Esophagus muscularis mucosa (tissue), 4 donors: ENCODE measurements around the gene KCNQ2.

Experiments
- EP300 ChIP-seq: sonication (generic); formaldehyde crosslinking; IDR thresholded peaks from one replicate; pipeline ENCODE4 v1.6.1; 2017; ENCODE audit warnings: antibody characterized with exemption
- POLR2AphosphoS5 ChIP-seq, 2 donors: sonication (generic); formaldehyde crosslinking; IDR thresholded peaks; one replicate each; pipeline ENCODE4 v1.6.1; 2017; ENCODE audit warnings: antibody characterized with exemption in 2 of 2
- TF ChIP-seq, protein P1 (sequence below), 3 experiments: fragments of 200-600 bp in 2 of 3; fragments of 450-650 bp in 1 of 3; sonication (generic) in 2 of 3; IDR thresholded peaks; one replicate each; pipeline ENCODE4 v1.5.1; 2017 to 2019; ENCODE audit warnings: antibody characterized with exemption in 3 of 3, mild to moderate bottlenecking in 2 of 3, moderate library complexity in 1 of 3

DNA sequence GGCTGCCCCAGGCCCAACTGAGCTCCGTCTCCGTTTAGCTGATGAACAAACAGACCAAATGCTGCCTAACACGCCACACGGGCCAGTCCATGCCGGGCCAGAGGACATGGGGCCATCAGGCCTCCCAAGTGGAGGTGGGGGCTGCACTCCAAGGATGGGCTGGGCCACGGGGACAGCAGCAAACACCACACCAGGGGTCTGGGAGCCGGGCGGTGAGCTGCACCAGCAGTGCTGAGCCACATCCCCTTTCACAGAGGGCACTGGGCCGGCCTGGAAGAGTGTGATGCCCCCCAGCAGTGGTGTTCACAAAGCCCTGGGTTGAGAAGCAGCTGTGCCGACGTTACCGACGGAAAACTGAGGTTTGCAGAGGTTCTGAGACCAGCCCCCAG is 2.7 kb downstream of the KCNQ2 start:
- TF ChIP-seq POLR2AphosphoS5 (IDR thresholded peaks at IDR 0.05) (no peak), EP300 (no peak)
- TF ChIP-seq, protein P1, sequence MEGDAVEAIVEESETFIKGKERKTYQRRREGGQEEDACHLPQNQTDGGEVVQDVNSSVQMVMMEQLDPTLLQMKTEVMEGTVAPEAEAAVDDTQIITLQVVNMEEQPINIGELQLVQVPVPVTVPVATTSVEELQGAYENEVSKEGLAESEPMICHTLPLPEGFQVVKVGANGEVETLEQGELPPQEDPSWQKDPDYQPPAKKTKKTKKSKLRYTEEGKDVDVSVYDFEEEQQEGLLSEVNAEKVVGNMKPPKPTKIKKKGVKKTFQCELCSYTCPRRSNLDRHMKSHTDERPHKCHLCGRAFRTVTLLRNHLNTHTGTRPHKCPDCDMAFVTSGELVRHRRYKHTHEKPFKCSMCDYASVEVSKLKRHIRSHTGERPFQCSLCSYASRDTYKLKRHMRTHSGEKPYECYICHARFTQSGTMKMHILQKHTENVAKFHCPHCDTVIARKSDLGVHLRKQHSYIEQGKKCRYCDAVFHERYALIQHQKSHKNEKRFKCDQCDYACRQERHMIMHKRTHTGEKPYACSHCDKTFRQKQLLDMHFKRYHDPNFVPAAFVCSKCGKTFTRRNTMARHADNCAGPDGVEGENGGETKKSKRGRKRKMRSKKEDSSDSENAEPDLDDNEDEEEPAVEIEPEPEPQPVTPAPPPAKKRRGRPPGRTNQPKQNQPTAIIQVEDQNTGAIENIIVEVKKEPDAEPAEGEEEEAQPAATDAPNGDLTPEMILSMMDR (IDR thresholded peaks at IDR 0.05): no peak
